Subcutaneous adipose tissue (tissue), 4 donors: ENCODE results near the gene CASK. TPM values are rescaled to one million over a fixed set of nuclear protein-coding genes. Genes with fewer than 3 reads are reported as not detected.

ENCODE experiments used
- total RNA-seq, 4 donors: library from RNA; depleted of rRNA; stranded (reverse); fragments of >200 nt; gene quantifications; one replicate each; pipeline ENCODE4 v1.1.0, GENCODE V29; 2016
- TF ChIP-seq, protein P1 (sequence below): fragments of 450-650 bp; IDR thresholded peaks from one replicate; pipeline ENCODE4 v1.5.1; 2016; ENCODE audit warnings: low read depth, mild to moderate bottlenecking, control low read depth, antibody characterized with exemption, moderate library complexity

The CASK gene
- total RNA-seq, 4 donors from 2014 or later: 27.4 to 48.1 (median 32.5) TPM

DNA sequence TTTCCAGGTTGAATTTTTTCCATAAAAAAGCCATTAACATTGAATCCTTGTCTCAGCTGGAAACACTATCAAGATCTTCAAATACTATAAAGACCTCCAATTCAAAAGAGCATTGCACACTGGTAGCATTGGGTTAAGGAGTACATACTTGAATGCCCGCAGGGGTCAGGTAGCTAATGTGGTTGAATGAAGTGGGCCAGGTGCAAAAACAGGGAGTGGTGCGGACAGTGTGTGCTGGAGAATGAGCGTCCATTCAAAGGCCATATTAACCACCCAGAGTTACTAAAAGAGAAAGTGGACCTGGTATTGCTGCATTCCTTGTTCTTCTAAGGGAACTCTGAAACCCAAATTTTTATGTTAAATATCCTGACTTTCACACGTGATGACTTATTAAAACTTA, 384.6 kb downstream of the CASK start:
- TF ChIP-seq, protein P1, sequence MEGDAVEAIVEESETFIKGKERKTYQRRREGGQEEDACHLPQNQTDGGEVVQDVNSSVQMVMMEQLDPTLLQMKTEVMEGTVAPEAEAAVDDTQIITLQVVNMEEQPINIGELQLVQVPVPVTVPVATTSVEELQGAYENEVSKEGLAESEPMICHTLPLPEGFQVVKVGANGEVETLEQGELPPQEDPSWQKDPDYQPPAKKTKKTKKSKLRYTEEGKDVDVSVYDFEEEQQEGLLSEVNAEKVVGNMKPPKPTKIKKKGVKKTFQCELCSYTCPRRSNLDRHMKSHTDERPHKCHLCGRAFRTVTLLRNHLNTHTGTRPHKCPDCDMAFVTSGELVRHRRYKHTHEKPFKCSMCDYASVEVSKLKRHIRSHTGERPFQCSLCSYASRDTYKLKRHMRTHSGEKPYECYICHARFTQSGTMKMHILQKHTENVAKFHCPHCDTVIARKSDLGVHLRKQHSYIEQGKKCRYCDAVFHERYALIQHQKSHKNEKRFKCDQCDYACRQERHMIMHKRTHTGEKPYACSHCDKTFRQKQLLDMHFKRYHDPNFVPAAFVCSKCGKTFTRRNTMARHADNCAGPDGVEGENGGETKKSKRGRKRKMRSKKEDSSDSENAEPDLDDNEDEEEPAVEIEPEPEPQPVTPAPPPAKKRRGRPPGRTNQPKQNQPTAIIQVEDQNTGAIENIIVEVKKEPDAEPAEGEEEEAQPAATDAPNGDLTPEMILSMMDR: no peak

- TF ChIP-seq, protein P1: no peak
Measured at GRCh38 chrX:41530085-41530484, 393.3 kb downstream of the CASK start.

DNA sequence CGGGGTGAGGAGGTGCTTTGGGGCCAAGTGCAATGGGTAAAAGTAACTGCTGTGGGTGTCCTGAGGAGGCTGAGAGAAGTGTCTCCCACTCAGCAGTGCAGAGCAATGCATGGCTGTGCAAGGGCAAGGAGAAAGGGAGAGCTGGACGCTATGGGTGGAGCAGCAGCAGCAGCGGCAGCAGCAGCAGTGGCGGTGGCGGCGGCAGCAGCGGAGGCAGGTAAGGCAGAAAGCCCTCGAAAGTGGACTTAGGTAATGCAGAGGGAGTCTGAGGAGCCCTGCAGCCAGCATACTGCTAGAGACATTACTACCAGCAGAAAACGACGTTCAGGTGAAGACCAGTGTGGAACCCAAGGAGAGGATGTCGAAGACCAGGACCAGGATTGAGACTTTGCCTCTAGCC, 394.1 kb downstream of the CASK start:
- TF ChIP-seq, protein P1: no peak

DNA sequence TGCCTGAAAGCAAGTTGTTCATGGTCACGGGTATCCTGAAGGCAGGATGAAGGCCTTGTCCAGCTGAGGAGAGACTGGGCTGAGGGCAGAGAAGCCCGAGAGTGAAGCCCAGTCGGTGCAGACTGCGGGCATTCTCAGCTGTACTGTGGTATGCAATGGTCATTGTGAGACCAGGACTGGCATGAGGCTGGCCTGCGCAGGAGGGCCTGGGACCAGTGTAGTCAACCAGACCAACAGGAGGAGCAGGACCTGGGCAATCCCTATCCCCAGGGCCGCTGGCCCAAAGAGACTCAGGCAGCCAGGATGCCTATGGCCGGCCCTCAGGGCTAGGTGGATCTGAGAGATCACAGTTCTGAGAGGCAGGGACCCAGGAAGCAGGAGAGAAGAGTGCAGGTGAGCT, 394.6 kb downstream of the CASK start:
- TF ChIP-seq, protein P1: no peak

- TF ChIP-seq, protein P1: no peak
Measured at GRCh38 chrX:41526925-41527324, 396.4 kb downstream of the CASK start.

DNA sequence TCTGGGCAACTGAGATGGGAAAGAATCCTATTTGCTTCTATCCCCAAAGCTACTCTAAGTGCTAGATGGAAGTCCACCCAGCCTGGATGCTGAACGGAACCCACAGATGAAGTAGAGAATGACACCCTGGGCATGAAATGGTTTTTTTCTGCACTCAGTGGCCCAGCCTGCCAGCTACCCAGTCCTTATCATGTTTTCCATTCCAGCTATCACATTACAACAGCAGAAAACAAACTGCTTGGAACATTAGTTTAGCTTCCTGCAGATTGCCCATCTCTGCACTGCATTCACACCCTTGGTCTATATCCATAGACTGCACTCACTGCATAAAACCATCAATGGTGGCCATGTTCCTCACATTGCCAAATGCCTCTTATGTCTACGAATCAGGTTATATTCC, 397.1 kb downstream of the CASK start:
- TF ChIP-seq, protein P1: no peak

- TF ChIP-seq, protein P1: no peak
Measured at GRCh38 chrX:41522671-41523070, 400.7 kb downstream of the CASK start.

GRCh38 chrX:41522081-41522480, 401.3 kb downstream of the CASK start:
- TF ChIP-seq, protein P1: no peak
